MCF 10A (cell line): ENCODE measurements around the gene ANXA2. TPM values are rescaled to one million over a fixed set of nuclear protein-coding genes. Genes with fewer than 3 reads are reported as not detected.

Experiments
- BruUV-seq: library from RNA; stranded (reverse); fragments of 400-500 nt; replicated peaks from 2 replicates; lab custom pipeline; 2021; lab: Mats Ljungman, UMichigan
- CTCF ChIA-PET: fragments of 300-600 bp; sonication (Branson Sonifier 250); formaldehyde crosslinking; extraction: SDS; loops from one replicate; lab custom pipeline; 2021; ENCODE audit warnings: antibody characterized with exemption, inconsistent platforms; lab: Yijun Ruan, JAX
- POLR2A ChIA-PET: fragments of 300-600, 350-650 bp; sonication (Branson Sonifier 250); formaldehyde crosslinking; extraction: SDS; loops from one replicate; lab custom pipeline; 2020; ENCODE audit warnings: antibody characterized with exemption, inconsistent platforms; lab: Yijun Ruan, JAX
- DNase-seq: peaks from one replicate; pipeline ENCODE4 v3.0.0-alpha.2; 2018; ENCODE audit not compliant: unreplicated experiment
- H3K27ac Mint-ChIP-seq: one replicate; pipeline ENCODE4 v1.8.0; 2022; ENCODE audit warnings: mild to moderate bottlenecking, low read depth, mixed read lengths; ENCODE audit not compliant: unreplicated experiment
- H3K27me3 Mint-ChIP-seq: one replicate; pipeline ENCODE4 v1.8.0; 2022; ENCODE audit warnings: mixed read lengths; ENCODE audit not compliant: insufficient read depth, unreplicated experiment
- H3K36me3 Mint-ChIP-seq: one replicate; pipeline ENCODE4 v1.8.0; 2022; ENCODE audit warnings: mild to moderate bottlenecking, moderate library complexity, mixed read lengths; ENCODE audit not compliant: insufficient read depth, unreplicated experiment
- H3K4me1 Mint-ChIP-seq: one replicate; pipeline ENCODE4 v1.8.0; 2022; ENCODE audit warnings: mixed read lengths; ENCODE audit not compliant: insufficient read depth, unreplicated experiment
- H3K4me3 Mint-ChIP-seq: one replicate; pipeline ENCODE4 v1.8.0; 2022; ENCODE audit warnings: mild to moderate bottlenecking, moderate library complexity, mixed read lengths; ENCODE audit not compliant: unreplicated experiment
- H3K9me3 Mint-ChIP-seq: one replicate; pipeline ENCODE4 v1.8.0; 2022; ENCODE audit warnings: mixed read lengths; ENCODE audit not compliant: unreplicated experiment
- intact Hi-C: fragments of 100-400 bp; cut with micrococcal nuclease; formaldehyde crosslinking; loops from 2 replicates; pipeline ENCODE4 v1.14.1; 2022
- total RNA-seq: library from RNA; stranded (reverse); gene quantifications from 2 replicates; pipeline ENCODE4 v1.2.3, GENCODE V29; 2022
- TF ChIP-seq, protein P1 (sequence below): fragments of 200-600 bp; IDR thresholded peaks from one replicate; pipeline ENCODE4 v1.8.0; 2022; ENCODE audit warnings: antibody characterized with exemption, mild to moderate bottlenecking; ENCODE audit not compliant: unreplicated experiment

Gene ANXA2
- total RNA-seq, 1 experiment from 2014 or later = 3,451 TPM

- no peak for DNase-seq
- intact Hi-C loops = no loop called here
- H3K36me3 Mint-ChIP-seq = no peaks in the 10 kb centered on the region
- CTCF ChIA-PET = interaction anchor here (0.6 to 1.2 kb wide), 2 partner anchors 96 to 396 kb away, joined by 4 read pairs; no protein-coding TSS in a partner anchor
- TF ChIP-seq, protein P1, sequence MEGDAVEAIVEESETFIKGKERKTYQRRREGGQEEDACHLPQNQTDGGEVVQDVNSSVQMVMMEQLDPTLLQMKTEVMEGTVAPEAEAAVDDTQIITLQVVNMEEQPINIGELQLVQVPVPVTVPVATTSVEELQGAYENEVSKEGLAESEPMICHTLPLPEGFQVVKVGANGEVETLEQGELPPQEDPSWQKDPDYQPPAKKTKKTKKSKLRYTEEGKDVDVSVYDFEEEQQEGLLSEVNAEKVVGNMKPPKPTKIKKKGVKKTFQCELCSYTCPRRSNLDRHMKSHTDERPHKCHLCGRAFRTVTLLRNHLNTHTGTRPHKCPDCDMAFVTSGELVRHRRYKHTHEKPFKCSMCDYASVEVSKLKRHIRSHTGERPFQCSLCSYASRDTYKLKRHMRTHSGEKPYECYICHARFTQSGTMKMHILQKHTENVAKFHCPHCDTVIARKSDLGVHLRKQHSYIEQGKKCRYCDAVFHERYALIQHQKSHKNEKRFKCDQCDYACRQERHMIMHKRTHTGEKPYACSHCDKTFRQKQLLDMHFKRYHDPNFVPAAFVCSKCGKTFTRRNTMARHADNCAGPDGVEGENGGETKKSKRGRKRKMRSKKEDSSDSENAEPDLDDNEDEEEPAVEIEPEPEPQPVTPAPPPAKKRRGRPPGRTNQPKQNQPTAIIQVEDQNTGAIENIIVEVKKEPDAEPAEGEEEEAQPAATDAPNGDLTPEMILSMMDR = no peak
- peaks cover 8% of the 10 kb centered on the region for H3K4me1 Mint-ChIP-seq
- POLR2A ChIA-PET = no interaction called here
- no peaks in the 10 kb centered on the region for H3K27me3 Mint-ChIP-seq
- no peak overlapping the region for H3K27ac Mint-ChIP-seq
- BruUV-seq = no TSS peak
- H3K9me3 Mint-ChIP-seq = no peaks in the 10 kb centered on the region
- H3K4me3 Mint-ChIP-seq = no peak overlapping the region
These were observed 83.9 kb downstream of the ANXA2 start for GRCh38 chr15:60313906-60314305.

- intact Hi-C loops = no loop called here
- ChIA-PET POLR2A (interaction anchor here (2.4 kb wide), 1 partner anchor 10 kb away, joined by 11 read pairs; no protein-coding TSS in a partner anchor), CTCF (interaction anchor here (0.6 kb wide), 1 partner anchor 34 kb away, joined by 3 read pairs; no protein-coding TSS in a partner anchor)
- TF ChIP-seq, protein P1 = no peak
- Mint-ChIP-seq H3K36me3 (no peaks in the 10 kb centered on the region), H3K4me3 (no peak overlapping the region), H3K9me3 (peaks cover 8% of the 10 kb centered on the region), H3K27me3 (no peaks in the 10 kb centered on the region), H3K27ac (no peak overlapping the region), H3K4me1 (no peaks in the 10 kb centered on the region)
- no peak for DNase-seq
- BruUV-seq = no TSS peak
These were observed 90.8 kb downstream of the ANXA2 start for GRCh38 chr15:60307034-60307433.

DNA sequence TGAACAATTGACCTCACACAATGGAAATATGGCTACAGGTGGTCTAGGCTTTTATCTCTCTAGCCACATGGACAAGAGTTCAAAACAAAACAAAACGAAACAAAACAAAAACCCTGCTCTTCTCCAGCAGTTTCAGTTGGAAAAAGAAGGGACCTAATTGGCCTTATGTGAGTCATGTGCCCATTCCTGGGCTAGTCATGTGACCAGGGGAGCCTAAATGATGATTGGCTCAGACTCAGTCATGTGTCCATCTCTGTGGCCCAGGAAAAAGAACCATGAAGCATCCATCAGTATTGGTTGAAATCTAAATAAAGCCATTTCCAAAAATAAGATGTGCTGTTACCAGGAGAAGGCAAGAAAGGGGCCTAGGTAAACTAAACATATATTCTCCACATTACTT lies 96.8 kb downstream of the ANXA2 start:
- no peak overlapping the region for H3K4me3 Mint-ChIP-seq
- H3K27me3 Mint-ChIP-seq = no peaks in the 10 kb centered on the region
- BruUV-seq = no TSS peak
- no peaks in the 10 kb centered on the region for H3K36me3 Mint-ChIP-seq
- peaks cover 10% of the 10 kb centered on the region for H3K9me3 Mint-ChIP-seq
- no peak overlapping the region for H3K27ac Mint-ChIP-seq
- ChIA-PET CTCF (interaction anchor here (1.1 kb wide), 1 partner anchor 27 kb away, joined by 3 read pairs; no protein-coding TSS in a partner anchor), POLR2A (no interaction called here)
- intact Hi-C loops = no loop called here
- H3K4me1 Mint-ChIP-seq = peaks cover 4% of the 10 kb centered on the region
- TF ChIP-seq, protein P1 = no peak
- no peak for DNase-seq

- Mint-ChIP-seq H3K9me3 (peaks cover 15% of the 10 kb centered on the region), H3K4me1 (peaks cover 4% of the 10 kb centered on the region), H3K36me3 (no peaks in the 10 kb centered on the region), H3K27ac (no peak overlapping the region), H3K27me3 (no peaks in the 10 kb centered on the region), H3K4me3 (no peak overlapping the region)
- ChIA-PET POLR2A (interaction anchor here (0.6 to 2.2 kb wide), 11 partner anchors 12 to 1132 kb away, joined by 3 to 20 read pairs (median 3); no protein-coding TSS in a partner anchor), CTCF (interaction anchor here (0.7 to 2.4 kb wide), 5 partner anchors 18 to 383 kb away, joined by 3 to 10 read pairs (median 3); no protein-coding TSS in a partner anchor)
- DNase-seq = peak; percentile 86
- intact Hi-C loops = no loop called here
- no TSS peak for BruUV-seq
- TF ChIP-seq, protein P1 = no peak
These were observed 98.2 kb downstream of the ANXA2 start for GRCh38 chr15:60299452-60300047.

Other genes starting within 250 kb of the ANXA2 start
- gene ICE2, start 81.2 kb upstream of the ANXA2 start, total RNA-seq = 55.1 and 57.9 TPM in 2 replicates